ENCODE results near the gene SH2D3A.
"Not testable (repeated sequence)": the region's sequence is repeated elsewhere in the genome, so short reads cannot be mapped to it uniquely, and the experiment has no call there.

SH2D3A gene

DNA sequence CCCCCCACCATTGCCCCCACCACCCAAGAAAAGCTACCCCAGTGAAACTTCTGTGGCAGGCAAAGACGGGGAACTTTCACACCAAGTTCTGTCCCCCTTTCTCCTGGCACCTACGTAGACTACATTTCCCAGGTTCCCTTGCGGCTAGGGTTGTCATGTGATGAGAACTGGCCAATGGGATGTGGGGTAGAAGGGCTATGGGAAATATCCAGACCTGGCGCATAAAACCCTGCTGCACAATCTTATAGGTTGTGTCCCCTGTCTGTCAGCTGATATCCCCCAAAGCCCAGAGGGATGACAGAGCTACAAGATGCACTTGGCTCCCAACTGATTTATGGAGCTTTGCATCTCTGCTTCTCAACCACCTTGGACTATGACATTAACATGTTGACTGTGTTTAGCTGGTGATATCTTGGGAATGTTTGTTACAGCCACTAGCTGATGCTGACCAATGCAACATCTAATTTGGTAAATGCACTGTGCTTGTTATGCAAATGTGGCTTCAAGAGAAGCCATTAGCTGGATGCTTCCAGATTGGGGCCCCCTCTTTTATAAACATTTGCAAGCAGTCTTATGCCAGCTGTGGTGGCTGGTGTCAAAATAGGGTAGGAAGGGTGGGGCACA lies 6.1 kb downstream of the SH2D3A start:
- no peak for DNase-seq (ENCODE audit: low read depth in 2 of 2)

DNA sequence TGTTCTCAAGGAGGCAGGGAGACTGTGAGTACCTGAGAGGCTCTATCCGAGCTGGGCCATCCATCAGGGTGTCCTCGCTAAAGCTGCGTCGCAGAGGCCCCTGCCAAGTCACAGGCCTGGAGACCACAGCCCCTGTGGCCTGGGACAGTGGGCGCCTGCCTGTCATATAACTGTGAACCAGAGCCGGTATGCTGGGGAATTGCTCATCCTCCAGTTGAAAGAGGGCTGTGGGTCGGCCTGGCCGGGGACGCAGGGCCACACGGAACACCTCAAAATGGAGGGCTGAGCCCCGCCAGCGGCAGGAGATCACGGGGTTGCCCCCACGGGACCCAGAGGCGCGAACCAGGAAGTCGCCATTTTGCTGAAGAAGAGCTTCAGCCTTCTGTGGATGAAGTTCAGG lies 6.6 kb downstream of the SH2D3A start:
- DNase-seq (ENCODE audit: low read depth in 2 of 2): no peak

DNA sequence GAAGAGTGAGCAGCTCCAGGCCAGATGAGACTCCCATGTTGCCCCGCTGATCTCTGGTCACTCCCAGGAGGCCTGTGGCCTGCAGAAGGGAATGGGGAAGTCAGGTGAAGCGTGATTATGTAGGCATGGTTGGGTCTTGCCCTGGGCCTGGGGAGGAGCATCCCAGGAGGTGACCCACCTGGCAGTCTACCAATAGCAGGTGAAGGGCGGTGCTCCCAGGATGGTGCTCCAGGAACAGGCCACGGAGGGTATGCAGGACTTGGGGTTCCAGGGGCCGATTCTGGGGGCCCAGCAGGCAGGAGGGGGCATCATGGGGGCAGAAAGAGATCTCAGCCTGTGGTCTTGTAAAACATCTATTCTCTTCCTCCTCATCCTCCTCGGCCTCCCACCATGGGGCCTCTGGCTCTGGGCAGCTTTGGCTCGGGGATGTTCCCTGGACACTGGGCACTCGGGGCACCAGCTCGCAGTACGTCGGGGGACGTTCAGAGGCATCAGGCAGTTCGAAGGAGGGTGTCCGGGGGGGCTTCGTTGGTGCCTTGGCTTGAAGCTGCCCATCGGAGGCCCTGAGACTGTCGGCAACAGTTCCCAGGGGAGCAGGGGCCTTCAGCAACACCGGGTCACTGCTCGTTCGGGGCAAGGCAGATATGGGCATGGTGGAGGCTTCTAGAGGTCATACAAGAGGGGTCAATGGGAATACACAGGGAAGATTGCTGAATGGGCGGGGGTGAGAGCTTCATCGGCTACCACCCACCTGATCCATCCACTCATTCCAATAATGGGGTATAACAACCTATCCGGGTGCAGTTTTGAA lies 12.4 kb downstream of the SH2D3A start:
- DNase-seq (ENCODE audit: low read depth in 2 of 2): no peak

DNA sequence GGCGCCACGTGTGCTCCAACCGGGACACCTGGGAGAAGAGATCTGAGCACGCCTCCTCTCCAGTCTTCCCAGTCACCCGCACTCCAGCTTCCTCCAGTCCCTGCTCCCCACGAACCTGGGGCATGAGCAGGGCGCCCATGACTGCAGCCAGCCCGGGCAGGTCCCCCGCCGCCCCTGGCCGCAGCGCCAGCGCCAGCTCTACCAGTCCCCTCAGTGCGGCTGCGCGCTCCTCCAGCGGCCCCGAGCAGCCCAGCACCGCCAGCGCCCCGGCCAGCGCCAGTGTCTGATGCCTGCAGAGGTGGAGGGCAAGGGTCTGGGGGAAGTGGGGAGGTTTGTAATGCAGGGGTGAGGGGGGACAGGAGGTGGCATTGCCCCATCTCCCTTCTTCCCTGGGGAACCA lies 13.1 kb downstream of the SH2D3A start:
- DNase-seq (ENCODE audit: low read depth in 2 of 2): no peak

DNA sequence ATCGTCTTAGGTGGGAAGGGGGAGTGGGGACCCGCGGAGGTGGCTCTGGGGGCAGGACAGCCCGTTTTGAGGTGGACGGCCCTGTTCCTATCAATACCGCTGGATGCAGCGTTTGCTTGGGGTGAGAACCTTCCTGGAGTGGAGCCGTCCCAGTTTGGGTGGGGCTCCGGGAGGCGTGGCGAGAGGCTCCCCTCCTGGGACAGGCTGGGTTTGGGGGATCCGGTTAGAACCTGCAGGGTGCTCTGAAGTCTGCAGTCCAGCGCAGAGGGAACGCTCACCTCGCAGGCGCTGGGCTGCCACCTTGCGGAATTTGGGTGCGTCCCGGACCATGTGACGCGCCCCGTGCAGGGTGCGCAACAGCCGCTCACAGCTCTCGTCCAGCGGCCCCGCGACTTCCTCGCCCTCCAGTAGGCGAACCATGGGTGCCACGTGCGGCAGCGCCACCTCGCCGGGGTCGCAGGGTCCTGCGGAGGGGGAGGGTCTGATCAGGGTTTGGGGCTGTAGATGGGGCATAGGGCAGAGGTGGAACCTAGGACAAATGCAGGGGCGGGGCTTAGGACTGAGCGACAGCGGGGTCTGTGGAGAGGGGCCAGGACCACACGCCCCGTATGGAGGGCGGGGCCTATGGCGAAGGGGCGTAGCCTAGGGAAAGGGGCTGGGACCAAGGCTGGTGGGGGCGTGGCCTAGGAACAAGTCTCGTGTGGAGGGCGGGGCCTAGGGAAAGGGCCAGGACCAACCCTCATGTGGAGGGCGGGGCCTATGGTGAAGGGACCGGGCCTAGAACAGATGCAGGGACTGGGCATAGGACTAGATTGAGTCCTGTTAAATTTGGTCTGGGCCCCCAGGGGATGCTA lies 13.8 kb downstream of the SH2D3A start:
- DNase-seq (ENCODE audit: low read depth in 2 of 2): peak; percentile 57 to 77

DNA sequence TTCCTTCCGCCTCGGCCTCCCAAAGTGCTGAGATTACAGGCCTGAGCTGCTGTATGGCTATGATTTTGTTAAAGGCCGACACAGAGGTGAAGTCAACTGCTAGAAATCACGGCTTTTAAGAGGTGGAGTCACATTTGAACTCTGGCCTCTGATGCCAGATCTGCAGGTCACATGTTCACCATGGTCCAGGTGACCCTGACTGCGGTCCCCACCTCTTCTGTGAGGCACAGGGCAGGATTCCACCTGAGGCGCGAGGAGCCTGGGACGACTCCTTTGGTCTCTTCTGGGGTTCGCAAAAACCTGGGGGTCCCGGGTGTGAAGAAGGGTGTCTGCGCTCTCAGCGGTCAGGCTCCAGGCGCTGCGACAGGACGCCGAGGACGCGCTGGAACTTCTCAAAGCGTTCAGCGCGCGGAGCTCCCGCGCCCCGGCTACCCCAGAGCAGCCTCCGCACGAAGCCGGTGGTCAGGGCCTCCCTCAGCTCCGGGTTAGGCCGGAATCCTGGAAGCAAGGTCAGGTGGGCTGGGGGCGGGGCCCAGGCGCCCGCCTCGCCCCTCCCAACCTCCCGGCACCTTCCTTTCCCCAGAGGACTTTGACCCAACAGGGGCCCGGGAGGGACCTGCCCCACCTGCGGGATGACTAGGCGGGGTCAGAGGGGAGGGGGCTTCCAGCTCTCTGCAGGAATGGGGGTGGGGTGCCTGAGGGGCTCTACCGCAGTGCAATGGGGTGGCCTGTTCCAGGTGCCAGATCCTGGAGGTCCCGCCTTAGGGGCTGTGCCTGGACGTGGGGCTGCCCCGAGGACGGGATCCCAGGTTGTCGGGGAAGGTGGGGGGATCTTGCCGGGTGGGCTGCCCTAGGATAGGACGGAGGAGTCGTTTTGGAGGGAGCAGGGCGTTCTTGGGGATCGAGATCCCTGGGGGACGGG lies 14.7 kb downstream of the SH2D3A start:
- DNase-seq (ENCODE audit: low read depth in 2 of 2): no peak

DNA sequence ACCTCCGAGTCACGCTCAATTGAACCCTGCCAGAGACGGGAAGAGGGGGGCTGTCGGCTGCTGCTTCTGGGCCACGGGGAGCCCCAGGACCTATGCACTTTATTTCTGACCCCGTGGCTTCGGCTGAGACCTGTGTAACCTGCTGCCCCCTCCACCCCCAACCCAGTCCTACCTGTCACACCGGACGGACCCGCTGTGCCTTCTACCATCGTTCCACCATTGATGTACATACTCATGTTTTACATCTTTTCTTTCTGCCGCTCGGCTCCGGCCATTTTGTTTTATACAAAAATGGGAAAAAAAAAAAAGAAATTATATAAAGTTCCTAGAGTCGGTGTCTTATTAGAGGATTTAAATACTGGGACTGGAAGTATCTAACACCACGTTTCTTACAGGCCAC lies 16.0 kb downstream of the SH2D3A start:
- no peak for DNase-seq (ENCODE audit: low read depth in 2 of 2)

DNA sequence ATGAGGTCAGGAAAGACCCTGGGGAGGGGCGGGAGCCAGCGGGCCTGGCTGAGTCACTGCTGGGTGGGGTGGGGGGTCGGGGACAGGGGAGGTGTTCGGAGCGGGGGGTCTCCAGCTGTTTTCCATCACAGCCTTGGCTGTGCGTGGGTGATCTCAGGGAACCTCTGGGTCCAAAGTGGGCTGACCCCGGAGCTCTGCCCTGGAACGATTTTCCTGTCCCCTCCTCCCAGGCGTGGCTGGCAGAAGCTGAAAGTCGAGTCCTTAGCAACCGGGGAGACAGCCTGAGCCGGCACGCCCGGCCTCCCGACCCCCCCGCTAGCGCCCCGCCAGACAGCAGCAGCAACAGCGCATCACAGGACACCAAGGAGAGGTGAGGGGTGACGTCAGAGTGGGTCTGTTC lies 17.2 kb downstream of the SH2D3A start:
- DNase-seq (ENCODE audit: low read depth in 2 of 2): no peak

DNA sequence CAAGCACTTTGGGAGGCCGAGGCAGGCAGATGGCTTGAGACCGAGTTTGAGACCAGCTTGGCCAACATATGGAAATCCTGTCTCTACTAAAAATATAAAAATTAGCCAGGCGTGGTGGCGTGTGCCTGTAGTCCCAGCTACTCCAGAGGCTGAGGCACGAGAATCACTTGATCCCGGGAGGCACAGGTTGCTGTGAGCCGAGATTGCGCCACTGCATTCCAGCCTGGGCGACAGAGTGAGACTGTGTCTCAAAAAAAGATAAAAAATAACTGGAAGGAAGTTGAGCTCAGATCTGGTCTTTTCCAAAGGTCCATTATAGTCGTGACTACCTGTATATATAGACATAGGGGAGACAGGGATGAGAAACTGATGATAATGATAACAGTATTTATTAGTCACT lies 18.7 kb downstream of the SH2D3A start:
- DNase-seq (ENCODE audit: low read depth in 2 of 2): not testable (repeated sequence)

DNA sequence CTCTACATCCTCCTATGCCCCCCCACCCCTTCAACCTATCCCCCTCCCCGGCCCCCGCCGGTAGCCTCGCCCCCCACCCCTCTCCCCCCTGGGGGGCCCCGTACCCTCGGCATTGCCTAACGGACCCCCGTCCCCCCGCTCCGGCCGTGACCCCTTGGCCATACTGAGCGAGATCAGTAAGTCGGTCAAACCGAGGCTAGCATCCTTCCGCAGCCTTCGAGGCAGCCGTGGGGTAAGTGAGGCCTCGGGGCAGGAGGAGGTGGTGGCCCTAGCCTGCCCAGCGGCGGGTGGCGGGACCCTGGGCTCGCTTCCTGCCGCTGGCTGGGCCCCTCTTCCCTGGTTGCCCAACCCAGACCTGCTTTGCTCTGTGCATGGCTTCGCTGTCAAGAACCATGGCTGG lies 21.3 kb downstream of the SH2D3A start:
- DNase-seq (ENCODE audit: low read depth in 2 of 2): no peak

DNA sequence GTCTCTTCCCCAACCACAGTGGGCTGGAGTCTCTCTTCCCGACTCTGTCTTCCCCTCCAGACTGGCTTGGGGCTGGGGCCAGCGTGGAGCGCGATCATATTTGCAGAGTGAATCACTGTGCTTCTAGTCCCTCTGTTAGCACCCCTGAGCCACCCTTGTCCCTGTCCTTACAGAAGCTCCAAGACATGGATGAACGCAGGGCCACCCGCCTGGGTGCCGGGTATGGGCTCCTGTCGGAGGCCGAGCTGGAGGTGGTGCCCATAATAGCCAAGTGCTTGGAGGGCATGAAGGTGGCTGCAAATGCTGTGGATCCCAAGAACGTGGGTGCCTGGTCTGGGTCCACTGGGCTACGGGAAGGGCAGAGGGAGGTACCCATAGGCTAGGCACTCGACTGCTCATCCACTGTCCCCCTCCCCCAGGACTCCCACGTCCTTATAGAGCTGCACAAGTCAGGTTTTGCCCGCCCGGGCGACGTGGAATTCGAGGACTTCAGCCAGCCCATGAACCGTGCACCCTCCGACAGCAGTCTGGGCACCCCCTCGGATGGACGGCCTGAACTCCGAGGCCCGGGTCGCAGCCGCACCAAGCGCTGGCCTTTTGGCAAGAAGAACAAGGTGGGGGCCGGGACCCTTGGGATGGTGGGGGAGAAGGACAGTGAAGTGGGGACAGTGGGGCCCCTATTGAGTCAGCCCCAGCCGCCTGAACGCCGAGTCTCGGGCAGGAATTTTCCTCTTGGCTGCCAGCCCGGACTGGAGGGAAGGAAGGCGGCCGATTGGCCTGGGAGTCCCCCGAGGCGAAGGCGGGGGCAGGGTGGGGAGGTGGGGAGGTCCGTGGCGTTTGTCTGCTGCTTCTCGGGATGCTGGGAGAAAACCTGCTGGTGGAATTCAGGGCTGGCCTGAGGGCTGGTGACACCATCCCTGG lies 22.6 kb downstream of the SH2D3A start:
- no peak for DNase-seq (ENCODE audit: low read depth in 2 of 2)

DNA sequence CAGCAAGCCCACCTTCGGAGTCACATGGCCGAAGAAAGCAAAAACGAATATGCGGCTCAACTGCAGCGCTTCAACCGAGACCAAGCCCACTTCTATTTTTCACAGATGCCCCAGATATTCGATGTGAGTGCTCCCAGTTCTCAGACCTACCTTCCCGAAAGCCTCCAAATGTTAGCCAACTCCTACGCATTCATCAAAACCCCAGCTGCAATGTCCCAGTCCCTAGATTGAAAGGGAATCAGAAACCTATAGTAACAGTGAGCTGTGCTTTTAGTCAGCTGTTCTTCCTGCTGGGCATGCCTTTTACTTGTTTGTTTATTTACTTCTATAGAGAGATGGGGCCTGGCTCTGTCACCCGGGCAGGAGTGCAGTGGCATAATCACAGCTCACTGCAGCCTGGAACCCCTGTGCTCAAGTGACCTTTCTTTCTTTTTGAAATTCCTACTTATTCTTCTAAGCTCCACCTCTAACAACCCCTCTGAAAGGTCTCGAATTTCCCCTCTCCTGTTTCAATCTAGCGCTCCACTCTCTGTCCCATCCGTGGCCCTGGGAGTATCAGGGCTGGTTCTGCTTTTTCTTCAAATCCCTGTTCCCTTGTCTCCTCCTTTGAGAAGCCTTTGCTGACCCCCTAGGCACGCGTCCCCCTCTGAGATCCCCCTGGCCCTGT lies 23.4 kb downstream of the SH2D3A start:
- no peak for DNase-seq (ENCODE audit: low read depth in 2 of 2)

DNA sequence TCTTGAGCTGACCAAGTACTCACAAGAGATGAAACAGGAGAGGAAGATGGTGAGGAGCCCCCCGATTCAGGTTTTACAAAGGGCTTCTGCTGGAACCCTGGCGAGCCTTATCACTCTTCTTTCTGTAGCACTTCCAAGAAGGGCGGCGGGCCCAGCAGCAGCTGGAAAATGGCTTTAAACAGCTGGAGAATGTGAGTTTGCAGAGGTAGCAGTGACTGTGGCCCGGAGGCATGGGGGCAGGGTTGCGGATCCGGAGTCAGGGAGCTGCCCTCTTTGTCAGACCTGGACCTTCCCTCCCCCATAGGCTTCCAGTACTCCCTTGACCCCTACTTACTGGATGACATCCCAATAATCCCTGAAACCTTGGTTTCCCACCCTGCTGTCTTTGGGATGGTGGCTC lies 24.2 kb downstream of the SH2D3A start:
- no peak for DNase-seq (ENCODE audit: low read depth in 2 of 2)

DNA sequence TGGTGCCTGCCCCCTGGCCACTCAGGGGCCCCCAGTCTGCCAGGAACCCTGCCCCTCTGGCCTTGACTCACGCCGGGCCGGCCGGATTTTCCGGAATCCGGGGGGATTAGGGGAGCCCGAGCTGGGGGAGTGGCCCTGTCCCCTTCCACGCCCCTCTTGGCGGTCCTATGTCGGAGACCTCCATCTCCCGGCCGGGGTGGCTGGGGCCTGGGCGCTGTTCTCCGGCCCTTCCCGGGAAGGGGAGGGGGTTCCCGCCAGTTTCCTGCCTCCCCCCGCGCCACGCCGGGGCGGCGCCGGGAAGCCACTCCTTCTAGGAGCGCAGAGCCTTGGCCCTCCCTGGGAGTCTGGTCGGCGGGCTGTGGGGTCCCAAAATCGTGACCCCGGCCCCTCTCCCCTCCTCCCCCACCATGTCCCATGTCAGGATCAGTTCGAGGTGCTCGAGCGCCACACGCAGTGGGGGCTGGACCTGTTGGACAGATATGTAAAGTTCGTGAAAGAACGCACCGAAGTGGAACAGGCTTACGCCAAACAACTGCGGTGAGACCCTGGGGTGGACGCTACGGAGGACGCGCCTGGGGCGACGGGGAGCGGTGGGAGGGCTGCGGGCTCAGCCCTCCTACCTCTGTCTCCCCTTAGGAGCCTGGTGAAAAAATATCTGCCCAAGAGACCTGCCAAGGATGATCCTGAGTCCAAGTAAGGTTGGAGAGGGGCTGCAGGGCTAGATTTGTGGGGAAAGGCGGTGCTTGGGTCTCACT lies 26.5 kb downstream of the SH2D3A start:
- DNase-seq (ENCODE audit: low read depth in 2 of 2): no peak

DNA sequence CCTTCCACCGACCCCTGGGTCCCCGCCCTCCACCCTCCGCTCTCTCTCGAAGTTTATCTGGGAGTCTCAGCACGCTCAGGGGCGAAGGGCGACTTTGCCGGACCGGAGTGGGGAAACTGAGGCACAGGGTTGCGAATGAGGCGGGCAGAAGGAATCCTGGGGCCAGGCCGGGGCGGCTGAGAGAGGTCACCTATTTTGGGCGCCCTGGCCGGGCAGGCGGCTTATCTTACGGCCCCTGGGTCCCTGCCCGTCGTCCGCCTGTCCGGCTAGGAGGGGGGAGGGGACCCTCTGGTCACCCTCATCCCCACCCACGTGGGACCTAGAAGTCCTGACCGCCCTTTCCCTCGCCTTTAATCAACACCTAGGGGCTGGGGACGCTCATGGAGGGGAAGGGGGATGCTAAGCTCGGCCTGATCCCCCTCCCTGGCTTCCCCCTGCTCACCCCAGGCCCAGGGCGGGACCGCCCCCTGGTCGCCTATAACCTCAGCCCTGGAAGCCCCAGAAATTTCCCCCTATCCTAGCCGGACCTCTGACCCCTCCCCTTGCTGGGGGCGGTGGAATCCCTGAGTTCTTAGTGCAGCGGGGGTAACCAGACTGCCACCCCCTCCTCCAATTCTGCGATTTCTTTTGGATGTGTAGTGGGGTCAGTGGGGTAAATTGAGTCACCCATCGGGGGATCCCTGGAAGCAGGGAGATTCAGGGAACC lies 27.2 kb downstream of the SH2D3A start:
- no peak for DNase-seq (ENCODE audit: low read depth in 2 of 2)

DNA sequence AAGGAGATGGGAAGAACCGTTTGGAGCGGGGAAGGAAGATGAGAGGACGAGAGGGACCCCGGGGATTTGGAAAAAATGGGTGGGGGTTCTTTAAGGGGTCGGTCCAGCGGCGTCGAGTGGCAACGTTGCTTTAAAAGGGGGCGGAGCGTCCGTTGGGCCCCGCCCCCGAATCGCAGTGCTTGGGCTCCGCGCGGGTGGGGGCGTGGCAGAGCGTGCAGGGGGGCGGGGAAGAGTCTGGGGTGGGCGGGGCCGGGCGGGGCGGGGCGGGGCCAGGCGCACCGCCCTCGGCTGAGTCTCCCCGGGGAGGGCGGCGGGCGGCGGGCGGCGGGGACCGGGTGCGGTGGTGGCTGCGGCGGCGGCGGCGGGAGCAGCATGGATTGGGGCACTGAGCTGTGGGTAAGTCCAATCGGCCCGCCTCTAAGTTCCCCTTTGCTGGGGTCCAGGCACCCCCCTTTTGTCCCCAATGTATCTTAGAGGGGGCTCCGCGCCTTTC lies 27.8 kb downstream of the SH2D3A start, which contains the start of gene TRIP10:
TSS of gene TRIP10 (plus strand) at position 291 of the 493 bp plus-strand sequence. CDS start at position 373, 82 bp downstream.
- peak; percentile 61 to 69 for DNase-seq (ENCODE audit: low read depth in 2 of 2)

DNA sequence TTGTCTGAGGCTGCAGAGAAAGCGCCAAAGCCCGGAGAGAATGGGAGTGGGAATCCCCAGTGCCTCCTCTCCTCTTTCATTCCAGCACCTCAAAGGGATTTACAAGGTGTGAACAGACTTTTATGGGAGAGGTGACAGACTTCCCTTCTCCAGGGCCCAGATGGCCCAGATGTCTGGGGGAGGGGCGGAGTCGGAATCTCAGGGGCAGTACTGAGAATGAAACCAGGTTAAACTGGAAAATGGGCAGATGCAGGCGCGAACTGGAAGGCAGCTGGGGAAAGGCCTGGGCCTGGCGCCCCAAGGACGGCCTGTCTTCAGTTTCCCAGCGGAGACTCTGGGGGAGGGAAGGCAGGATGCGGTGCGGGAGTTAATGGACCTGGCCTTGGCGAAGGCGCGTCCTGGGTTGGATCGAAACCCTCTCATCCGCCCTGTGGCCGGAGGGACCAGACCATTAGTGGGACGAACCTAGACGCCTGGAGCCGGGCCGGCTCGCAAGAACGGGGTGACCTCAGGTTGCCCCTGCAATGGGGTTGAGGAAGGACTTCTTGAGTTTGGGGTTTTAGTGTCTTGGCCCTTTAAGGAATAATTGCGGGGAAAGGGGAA lies 28.3 kb downstream of the SH2D3A start:
- DNase-seq (ENCODE audit: low read depth in 2 of 2): peak in 1 of 2 donors; percentile 12
